IPS-NIHi7 (cell line): ENCODE data around the gene TTC7B.

Experiments used
- DNase-seq: peaks from one replicate; pipeline ENCODE4 v3.0.0; 2012; ENCODE audit warnings: mixed read lengths; ENCODE audit errors: extremely low spot score

The TTC7B gene

GRCh38 chr14:90777358-90777757 lies 38.9 kb downstream of the TTC7B start:
- DNase-seq, result no peak

- no peak for DNase-seq
Observed at GRCh38 chr14:90775441-90775840, 40.8 kb downstream of the TTC7B start.

GRCh38 chr14:90774316-90774715 lies 41.9 kb downstream of the TTC7B start:
- no peak for DNase-seq

- DNase-seq, result no peak
Observed at GRCh38 chr14:90773705-90774104, 42.5 kb downstream of the TTC7B start.

GRCh38 chr14:90773196-90773486 lies 43.1 kb downstream of the TTC7B start:
- DNase-seq, result no peak

- DNase-seq, result no peak
Observed at GRCh38 chr14:90767899-90768298, 48.3 kb downstream of the TTC7B start.

GRCh38 chr14:90760591-90761316 lies 55.5 kb downstream of the TTC7B start:
- DNase-seq, result peak; percentile 75

- DNase-seq, result no peak
Observed at GRCh38 chr14:90760078-90760444, 56.2 kb downstream of the TTC7B start.

GRCh38 chr14:90759370-90760077 lies 56.7 kb downstream of the TTC7B start:
- no peak for DNase-seq

GRCh38 chr14:90758959-90759358 lies 57.3 kb downstream of the TTC7B start:
- no peak for DNase-seq

- peak; percentile 99 for DNase-seq
Observed at GRCh38 chr14:90758028-90758889, 58.0 kb downstream of the TTC7B start.

- no peak for DNase-seq
Observed at GRCh38 chr14:90757452-90757851, 58.8 kb downstream of the TTC7B start.

- DNase-seq, result peak; percentile 29
Observed at GRCh38 chr14:90756755-90757345, 59.4 kb downstream of the TTC7B start.

GRCh38 chr14:90755661-90756304 lies 60.4 kb downstream of the TTC7B start:
- DNase-seq, result no peak

GRCh38 chr14:90753456-90754005 lies 62.7 kb downstream of the TTC7B start:
- DNase-seq, result no peak

GRCh38 chr14:90750701-90751100 lies 65.5 kb downstream of the TTC7B start:
- DNase-seq, result no peak

GRCh38 chr14:90750191-90750590 lies 66.0 kb downstream of the TTC7B start:
- no peak for DNase-seq

GRCh38 chr14:90747909-90748308 lies 68.3 kb downstream of the TTC7B start:
- no peak for DNase-seq

- DNase-seq, result no peak
Observed at GRCh38 chr14:90743826-90744225, 72.4 kb downstream of the TTC7B start.

GRCh38 chr14:90743425-90743824 lies 72.8 kb downstream of the TTC7B start:
- no peak for DNase-seq

- no peak for DNase-seq
Observed at GRCh38 chr14:90742729-90743128, 73.5 kb downstream of the TTC7B start.
